HL-60/S4 treated with phorbol 12-myristate 13-acetate at 8.2 ng/mL for 4 days and 3 days (cell line): ENCODE results near the gene FAM9C.
"Not testable (repeated sequence)": the region's sequence is repeated elsewhere in the genome, so short reads cannot be mapped to it uniquely, and the experiment has no call there.

Source experiments
- in situ Hi-C: fragments of 300-500 bp; cut with MboI; formaldehyde crosslinking; loops from 2 replicates; pipeline ENCODE4 v1.15.0; 2022; ENCODE audit warnings: low sequenced_read_pairs

FAM9C gene

DNA sequence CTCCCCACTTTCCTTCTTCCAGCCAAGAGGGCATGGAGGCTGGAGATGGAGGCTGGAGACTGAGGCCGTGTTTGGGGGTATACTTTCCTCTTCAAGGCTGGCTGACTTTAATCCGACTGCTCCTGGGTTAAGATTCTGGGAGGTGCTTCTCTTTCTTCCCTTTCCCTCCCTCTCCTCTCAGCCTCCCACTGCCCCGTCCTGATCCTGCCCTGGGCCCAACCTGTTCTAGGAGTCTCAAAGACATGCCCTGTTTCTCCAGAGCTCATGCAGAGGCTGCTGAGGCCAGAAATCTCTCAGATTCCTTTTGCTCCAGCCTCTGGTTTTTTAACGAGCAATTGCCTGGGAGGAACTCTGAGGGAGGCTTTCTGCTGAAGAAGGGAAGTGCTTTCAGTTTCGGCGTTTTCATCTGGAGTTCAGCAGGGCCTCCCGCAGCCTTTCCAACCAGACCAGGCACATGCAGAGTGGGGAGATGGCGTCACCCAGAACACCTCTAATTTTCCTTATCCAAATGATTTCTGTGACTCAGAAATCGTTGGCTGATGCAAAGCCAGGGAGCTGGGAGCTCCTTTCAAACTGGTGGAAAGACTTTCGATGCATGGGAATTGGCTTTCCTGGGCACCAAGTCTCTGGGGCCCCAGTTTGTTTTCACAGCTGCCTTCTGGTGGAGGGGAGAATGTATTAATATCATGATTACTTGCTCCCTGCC lies 34.5 kb upstream of the FAM9C start:
- in situ Hi-C loops, result loop anchor here (25.0 kb wide), 1 partner anchor 408 kb away; no protein-coding TSS in a partner anchor

- in situ Hi-C loops, result loop anchor here (25.0 kb wide), 1 partner anchor 410 kb away; no protein-coding TSS in a partner anchor
These were observed 32.7 kb upstream of the FAM9C start for GRCh38 chrX:13077168-13077567.

GRCh38 chrX:13076176-13076961 lies 31.9 kb upstream of the FAM9C start:
- in situ Hi-C loops, result loop anchor here (25.0 kb wide), 1 partner anchor 411 kb away; no protein-coding TSS in a partner anchor

DNA sequence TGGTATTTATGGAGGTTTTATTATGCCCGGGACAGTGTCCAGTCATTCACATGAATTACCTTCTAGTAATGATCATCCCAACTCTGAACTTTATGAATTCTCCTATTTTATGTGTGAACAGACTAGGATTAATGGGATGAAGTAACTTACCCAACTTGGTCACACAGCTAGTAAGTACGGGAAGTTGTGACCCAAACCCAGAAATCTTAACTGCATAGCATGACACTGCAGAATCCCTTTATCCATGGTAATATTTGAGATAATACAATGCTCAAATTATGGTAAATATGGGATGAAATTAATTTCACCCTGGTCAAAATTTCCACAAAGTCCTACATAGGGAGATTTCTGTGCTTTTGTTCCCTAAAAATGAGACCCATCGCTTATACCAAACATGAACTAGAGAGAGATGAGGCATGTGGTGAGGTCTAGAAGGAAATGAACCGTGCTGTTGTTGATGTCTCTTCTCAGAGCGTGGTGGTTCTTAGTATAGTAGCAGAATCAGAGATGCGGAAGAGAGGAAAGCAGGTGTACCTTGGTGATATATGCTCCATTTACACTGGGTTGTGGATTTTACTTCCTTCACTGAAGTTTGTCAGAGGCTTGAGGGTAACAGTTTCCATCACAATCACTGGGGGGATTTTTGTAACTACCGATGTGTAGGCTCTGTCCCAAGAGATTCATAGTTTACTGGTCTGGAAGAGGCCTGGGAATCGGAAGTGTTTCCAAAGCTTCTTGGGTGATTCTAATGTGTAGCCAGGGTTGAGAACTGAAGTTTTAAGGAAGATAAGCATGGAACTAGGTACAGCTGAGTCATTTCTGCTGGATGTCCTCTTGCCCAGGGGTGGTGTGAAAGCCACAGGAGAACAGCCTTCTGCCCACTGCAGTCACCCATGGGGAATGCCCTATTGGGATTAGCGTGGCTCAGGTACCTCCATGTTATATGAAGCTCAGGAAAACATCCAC lies 30.2 kb upstream of the FAM9C start:
- in situ Hi-C loops, result loop anchor here (25.0 kb wide), 1 partner anchor 413 kb away; no protein-coding TSS in a partner anchor

- in situ Hi-C loops, result no loop called here
These were observed 25.5 kb upstream of the FAM9C start for GRCh38 chrX:13069771-13070416.

- in situ Hi-C loops, result no loop called here
These were observed 24.2 kb upstream of the FAM9C start for GRCh38 chrX:13068651-13069050.

DNA sequence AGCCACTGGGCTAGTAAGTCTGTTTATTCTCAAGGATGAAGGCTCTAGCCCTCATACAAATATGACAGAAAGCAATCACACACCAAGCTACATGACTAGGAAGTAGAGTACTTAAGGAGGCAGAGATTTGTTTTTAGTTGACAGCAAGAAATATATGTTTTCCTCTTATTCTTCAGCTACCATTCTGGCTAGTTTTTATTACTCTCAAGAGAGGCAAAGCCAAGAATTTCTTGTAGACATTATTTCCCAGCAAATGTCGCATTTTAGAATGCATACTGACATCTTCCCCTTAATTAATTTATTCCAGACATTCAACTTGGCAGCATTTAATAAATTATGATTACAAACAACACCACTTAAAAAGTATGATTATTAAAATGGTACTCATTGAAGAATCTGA lies 23.4 kb upstream of the FAM9C start:
- in situ Hi-C loops, result no loop called here

DNA sequence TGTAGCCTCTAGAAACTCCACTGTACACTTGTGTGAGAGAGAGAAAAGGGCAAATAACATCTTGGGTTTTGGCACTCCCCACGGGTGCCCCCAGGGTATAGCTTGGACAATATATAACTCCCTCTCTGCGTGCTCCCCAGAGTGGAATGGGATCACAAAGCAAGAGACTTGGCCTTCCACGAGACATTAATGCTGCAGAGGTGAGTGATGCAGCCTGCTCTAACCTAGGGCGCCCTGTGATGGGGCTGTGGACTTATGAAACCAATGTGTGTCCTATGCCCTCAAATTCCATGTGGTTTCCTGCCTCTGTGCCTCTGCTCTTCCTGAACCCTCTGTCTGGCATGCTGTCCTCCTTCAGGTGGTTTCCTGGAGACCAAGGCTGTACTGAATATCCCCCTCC lies 22.0 kb upstream of the FAM9C start:
- in situ Hi-C loops, result no loop called here

DNA sequence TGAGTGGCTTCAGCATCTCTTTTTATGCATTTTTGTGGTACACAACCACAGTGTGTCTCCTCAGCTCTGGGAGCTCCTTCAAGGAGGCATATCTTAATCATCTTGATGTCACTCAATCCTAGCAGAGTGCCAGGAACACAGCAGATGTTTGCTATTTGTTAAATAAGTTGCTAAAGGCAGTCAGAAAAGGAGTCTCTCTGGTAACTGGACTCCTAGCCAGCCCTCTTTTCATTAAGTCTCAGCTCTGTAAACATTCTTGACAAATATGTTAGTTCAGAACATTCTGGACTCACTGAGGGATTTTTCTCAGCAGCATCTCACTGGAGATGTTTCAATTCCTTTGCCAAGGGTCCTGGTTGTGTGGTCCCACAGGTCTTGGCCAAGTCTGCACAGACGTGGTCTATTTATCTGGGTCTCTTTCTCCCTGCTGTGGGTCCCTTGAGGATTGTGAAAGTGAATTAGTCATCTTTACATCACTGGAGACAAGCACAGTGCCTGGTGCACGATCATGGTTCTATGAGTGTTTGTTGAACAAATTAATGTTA lies 20.3 kb upstream of the FAM9C start:
- in situ Hi-C loops, result no loop called here

DNA sequence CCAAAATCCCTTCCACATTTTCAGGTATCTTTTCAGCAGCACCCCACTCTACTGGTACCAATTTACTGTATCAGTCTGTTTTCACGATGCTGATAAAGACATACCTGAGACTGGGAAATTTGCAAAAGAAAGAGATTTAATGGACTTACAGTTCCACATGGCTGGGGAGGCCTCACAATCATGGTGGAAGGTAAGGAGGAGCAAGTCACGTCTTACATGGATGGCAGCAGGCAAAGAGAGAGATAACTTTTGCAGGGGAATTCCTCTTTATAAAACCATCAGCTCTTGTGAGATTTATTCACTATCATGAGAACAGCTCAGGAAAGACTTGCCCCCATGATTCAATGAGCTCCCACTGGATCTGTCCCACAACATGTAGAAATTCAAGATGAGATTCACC lies 18.7 kb upstream of the FAM9C start:
- in situ Hi-C loops, result not testable (repeated sequence)

- in situ Hi-C loops, result not testable (repeated sequence)
These were observed 17.9 kb upstream of the FAM9C start for GRCh38 chrX:13062331-13062730.

DNA sequence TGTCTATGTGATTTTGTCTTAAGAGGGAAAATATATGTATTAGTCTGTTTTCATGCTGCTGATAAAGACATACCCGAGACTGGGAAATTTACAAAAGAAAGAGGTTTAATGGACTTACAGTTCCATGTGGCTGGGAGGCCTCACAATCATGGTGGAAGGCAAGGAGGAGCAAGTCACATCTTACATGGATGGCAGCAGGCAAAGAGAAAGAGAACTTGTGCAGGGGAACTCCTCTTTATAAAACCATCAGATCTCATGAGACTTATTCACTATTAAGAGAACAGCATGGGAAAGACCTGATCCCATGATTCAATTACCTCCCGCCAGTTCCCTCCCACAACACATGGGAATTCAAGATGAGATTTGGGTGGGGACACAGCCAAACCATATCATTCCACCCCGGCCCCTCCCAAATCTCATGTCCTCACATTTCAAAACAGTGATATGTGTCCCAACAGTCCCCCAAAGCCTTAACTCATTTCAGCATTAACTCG lies 16.8 kb upstream of the FAM9C start:
- in situ Hi-C loops, result not testable (repeated sequence)

- in situ Hi-C loops, result no loop called here
These were observed 15.4 kb upstream of the FAM9C start for GRCh38 chrX:13059637-13060499.

- in situ Hi-C loops, result no loop called here
These were observed 11.1 kb upstream of the FAM9C start for GRCh38 chrX:13055486-13055885.

- in situ Hi-C loops, result no loop called here
These were observed 8.8 kb upstream of the FAM9C start for GRCh38 chrX:13053171-13053570.

GRCh38 chrX:13051529-13052172 lies 7.2 kb upstream of the FAM9C start:
- in situ Hi-C loops, result no loop called here

GRCh38 chrX:13051167-13051528 lies 6.7 kb upstream of the FAM9C start:
- in situ Hi-C loops, result no loop called here

- in situ Hi-C loops, result no loop called here
These were observed 5.7 kb upstream of the FAM9C start for GRCh38 chrX:13050151-13050550.

- in situ Hi-C loops, result no loop called here
These were observed 3.9 kb upstream of the FAM9C start for GRCh38 chrX:13048280-13048679.
